ENCODE results near the gene BAIAP3.
"Not testable (repeated sequence)": the region's sequence is repeated elsewhere in the genome, so short reads cannot be mapped to it uniquely, and the experiment has no call there.

BAIAP3 gene

DNA sequence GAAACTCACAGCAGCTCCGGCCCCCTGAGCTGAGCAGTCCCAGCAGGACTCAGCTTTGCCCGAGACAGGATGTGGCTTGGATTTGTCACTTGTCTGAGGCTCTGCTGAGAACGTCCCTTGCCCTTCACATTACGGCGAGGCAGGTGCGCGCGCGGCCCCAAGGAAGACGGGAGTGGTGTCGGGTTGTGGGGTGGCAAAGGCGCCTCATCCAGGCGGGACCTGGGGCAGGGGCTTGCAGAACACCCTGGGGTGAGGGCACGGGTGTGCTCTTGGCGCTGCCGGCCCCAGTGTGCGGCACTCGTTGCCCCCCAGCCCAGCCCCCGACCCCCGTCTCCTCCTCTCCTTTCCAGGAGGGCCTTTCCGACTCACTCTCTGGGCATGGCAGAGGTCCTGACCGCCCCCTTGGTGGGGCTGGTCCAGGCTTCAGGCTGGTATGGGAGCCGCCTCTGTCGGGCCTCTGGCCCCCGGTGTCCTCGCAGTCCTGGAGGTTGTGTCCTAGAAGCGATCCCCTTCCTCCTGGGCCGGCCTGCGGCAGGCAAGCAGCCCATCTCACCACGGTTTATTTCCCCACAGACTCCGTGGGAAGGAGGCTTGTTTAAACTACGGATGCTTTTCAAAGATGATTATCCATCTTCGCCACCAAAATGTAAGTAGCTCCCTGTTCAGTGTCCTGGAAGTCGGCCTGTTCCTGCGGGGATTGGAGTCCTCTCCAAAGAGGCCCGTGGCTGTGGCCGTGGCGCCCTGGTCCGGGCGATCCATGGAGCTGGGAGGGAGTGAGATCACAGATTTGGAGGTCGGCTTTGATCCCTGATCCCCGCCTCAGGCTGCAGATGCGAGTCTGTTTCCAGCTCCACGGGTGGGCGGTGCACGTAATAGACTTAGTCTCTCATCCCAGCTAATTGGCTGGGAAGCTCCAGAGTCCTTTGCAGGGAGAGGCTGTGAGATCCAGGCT lies 18.1 kb upstream of the BAIAP3 start:
- DNase-seq (ENCODE audit: low read depth in 2 of 2, low spot score in 1 of 2): no peak

DNA sequence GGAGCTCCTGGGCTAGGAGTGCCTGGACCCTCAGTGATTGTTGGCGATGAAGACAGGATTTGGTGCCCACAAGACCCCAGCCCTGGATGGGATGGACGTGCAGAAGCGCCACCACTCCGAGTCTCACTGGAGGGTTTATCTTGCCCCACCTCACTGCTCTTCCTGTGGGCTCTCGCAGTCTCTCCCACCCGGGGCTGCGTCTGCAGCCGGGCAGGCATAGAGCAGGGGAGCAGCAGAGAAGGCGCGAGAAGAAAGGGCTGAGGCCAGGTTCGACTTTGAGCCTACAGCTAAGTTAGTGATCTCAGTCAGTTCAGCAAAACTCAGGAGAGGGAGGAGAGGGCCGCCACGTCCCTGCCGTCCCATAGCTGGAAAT lies 17.4 kb upstream of the BAIAP3 start:
- DNase-seq (ENCODE audit: low read depth in 2 of 2, low spot score in 1 of 2): no peak

DNA sequence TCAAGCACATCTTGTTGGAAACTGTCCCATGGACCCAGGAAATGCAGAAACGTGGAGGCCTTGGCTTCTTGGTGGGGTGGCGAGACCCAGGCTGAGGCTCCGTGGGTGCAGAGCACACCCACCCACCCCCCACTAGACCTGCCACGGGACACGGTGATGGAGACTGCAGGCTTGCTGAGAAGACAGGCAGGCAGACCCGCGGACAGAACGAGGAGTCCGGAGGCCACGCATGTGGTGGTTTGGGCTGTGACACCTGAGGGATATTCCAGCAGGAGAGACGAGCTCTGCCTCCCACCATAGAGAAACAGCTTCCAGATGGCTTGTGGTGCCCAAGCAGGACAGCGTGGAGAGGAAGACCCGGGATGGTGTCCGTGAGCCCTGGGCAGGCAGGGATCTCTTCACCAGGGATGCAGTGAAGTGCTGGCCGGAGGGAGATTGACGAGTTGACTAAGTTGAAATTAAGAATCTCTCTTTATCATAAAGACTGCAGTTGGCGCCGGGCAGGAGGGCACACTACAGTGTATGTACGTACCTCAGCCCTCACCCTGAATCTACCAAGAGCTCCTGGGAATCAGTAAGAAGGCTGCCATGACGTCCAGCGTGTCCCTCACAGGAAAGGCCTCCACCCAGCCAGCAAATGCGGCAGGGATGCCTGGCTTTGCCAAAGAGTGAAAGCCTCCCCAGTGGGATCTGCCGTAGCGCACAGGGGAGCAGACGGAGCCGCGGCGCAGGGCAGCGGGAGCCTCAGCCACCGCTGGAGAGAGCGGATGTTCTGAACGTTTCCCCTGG lies 15.8 kb upstream of the BAIAP3 start:
- DNase-seq (ENCODE audit: low read depth in 2 of 2, low spot score in 1 of 2): no peak

DNA sequence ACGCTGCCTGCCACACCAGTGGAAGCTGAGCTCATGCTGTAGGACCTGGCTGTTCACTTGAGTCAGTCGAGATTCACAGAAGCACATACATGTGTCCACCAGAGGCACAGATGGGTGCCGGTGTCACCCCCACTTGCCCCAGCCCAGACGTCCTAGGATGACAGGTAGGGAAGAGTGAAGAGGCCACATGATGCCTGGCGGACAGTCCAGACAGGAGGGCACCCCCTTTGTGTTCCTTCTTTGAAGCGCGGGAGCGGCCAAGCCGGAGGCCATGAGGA lies 15.2 kb upstream of the BAIAP3 start:
- DNase-seq (ENCODE audit: low read depth in 2 of 2, low spot score in 1 of 2): no peak

DNA sequence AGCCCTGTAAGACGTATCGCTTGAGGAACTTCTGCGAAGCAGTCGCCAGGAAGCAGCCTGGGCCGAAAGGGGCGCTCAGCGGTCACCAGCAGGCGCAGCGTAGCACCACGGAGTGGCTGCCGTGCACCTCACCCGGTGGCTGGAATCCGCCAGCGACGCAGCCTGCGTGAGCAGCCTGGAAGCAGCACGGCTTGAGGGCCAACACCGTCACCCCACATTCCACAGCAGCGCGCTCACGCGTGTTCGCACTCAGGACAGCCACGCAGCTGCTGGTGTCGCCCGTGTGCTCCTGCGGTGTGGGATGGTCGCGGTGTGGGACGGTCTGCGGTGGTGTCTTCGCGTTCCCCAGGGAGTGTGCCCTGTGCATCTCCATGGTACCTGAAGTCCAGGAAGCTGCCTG lies 14.4 kb upstream of the BAIAP3 start:
- DNase-seq (ENCODE audit: low read depth in 2 of 2, low spot score in 1 of 2): no peak

DNA sequence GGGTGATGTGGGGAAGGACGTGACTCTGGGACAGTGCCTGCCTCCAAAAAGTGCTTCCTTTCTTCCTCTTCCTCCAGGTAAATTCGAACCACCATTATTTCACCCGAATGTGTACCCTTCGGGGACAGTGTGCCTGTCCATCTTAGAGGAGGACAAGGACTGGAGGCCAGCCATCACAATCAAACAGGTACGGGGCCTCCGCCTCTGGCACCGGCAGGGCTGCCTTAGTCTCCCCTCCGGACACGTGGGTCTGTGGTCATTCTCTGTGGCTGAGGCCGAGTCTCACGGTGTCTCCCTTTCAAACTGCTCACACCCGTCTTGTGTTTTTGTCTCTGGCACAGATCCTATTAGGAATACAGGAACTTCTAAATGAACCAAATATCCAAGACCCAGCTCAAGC lies 13.3 kb upstream of the BAIAP3 start:
- no peak for DNase-seq (ENCODE audit: low read depth in 2 of 2, low spot score in 1 of 2)

DNA sequence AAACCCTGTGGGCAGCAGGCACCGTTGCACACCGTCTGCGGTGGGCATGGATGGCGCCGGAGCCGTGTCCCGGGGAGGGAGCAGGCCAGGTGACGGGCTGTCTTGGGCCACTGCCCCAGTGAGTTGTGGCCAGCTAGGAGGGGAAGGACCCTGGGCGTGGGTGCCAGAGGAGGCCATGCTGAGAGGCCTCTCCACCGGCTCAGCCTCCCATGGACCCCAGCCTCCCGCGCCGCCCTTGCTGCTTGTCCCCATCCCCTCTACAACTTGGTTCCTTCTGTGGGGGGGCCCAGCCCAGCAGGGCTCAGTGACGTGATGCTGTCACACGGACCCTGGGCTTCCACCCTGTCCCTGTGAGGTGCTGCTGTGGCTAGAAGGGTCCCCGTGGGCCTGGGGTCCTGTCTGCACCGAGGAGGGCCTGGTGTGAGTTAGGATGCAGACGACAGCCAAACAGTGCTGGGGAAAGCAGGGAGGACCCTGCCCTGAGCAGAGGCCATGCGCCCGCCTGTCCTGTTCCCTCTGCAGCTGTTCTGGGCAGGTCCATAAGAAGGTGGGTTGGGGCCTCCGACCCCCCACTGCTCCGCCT lies 12.7 kb upstream of the BAIAP3 start:
- DNase-seq (ENCODE audit: low read depth in 2 of 2, low spot score in 1 of 2): no peak

DNA sequence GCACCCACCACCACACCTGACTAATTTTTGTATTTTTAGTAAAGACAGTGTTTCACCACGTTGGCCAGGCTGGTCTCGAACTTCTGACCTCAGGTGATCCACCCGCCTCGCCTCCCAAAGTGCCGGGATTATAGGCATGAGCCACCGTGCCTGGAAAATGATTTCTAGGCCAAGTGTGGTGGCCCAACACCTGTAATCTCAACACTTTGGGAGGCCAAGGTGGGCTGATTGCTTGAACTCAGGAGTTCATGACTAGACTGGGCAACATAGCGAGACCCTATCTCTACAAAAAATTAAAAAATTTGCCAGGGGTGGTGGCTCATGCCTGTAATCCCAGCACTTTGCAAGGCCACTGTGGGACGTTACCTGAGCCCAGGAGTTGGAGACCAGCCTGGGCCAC lies 11.0 kb upstream of the BAIAP3 start:
- no peak for DNase-seq (ENCODE audit: low read depth in 2 of 2, low spot score in 1 of 2)

DNA sequence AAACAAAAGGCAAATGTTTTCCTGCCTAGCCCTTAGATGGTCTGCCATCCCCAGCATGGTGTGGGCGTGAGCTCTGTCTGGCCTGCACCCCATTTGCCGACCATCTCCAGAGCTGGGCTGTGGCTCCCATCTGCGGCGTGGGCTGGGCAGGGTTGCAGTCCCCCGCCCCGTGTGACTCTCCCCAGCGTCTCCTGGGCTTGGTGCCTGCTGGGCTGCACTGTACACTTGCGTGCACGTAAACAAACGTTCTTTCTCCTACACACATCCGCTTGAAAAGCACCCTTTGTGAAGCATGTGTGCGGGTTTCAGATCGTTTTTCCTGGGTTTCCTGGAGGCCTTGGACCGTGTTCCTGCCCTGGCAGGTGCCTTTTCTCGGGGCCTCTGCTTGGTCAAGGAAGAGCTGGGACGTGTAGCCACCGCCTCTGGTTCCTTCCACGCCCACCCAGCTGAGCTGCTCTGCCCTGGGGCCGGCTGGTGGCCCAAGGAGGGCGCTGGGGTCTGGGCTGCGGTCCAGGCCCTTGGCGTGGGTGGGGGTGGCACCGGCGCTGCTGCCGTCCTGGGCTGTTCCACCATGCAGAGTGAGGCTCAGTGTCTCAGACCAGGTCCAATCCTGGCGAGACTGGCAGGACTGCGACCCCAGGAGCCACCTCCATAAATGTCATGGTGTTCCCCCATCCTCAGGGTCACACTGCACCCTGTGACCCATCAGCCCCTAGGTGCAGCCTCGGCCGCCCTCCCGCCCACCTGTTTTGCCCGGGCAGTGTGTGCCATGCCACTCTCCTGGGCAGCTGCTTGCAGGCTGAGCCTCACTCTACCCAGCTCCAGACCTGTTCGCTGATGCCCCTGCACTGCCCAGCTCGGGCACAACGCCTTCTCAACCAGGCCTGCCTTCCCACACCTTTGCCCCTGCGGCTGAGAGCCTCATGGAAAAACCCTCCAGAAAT lies 9.9 kb upstream of the BAIAP3 start:
- no peak for DNase-seq (ENCODE audit: low read depth in 2 of 2, low spot score in 1 of 2)

DNA sequence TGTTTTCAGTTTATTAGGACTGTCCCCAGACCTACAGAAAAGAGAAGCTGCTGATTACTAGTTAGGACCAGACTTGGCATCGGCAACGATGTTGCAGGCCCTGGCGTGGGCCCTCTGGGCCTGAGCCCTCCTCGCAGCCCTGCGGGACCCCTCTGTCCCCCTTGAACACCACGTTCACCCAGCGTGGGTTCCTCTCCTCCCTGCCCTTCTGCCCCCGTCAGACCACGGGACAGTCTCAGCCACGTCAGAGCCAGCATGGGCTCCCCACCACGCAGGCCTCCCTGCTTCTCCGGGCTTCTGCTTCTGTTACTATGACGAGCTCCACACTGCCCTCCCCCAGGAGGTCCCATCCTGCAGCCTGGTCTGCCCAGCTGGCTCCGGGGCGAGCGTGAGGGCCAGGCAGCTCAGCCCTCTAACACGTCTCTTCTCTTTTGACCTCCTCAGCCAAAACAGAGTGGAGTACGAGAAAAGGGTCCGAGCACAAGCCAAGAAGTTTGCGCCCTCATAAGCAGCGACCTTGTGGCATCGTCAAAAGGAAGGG lies 9.1 kb upstream of the BAIAP3 start:
- DNase-seq (ENCODE audit: low read depth in 2 of 2, low spot score in 1 of 2): no peak

DNA sequence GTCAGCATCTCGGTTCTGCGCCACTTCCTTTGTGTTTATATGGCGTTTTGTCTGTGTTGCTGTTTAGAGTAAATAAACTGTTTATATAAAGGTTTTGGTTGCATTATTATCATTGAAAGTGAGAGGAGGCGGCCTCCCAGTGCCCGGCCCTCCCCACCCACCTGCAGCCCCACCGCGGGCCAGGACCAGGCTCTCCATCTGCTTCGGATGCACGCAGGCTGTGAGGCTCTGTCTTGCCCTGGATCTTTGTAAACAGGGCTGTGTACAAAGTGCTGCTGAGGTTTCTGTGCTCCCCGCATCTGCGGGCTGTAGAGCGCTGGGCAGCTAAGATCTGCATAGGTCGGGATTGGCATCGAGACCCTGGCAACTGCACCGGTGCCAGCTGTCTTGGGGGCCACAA lies 8.2 kb upstream of the BAIAP3 start:
- no peak for DNase-seq (ENCODE audit: low read depth in 2 of 2, low spot score in 1 of 2)

DNA sequence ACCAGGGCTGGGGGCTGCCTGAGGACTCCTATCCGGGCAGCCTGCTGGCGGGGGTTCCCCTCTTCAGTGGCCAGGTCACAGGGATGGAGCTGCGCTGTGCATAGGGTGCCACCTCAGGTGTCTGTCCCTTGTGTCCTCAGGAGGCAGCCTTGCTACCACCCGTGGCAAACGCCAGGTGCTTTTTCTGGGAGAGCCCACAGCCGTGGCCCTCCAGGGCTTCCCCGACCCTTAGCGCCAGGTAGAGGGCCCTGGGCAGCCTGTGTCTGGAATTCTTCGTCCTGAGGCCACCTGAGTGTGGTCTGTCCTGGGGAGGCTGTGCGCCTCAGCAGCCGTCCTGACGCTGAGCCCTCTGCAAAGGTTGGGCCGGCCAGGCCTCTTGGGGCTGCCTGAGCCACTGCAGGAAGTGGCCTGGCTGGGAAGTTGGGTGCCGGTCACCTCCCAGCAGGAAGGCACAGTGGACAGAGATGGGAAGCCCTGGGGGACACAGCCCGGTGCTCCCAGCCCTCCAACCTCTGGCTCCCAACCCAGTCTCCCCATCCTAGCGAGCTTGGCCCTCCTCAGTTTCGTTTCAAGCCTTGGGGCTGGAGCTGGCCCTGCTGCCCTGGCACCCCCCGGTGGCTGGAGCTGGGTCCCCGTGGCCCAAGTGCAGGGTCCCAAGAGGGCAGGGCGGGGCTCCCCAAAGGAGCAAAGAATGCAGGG lies 7.6 kb upstream of the BAIAP3 start:
- DNase-seq (ENCODE audit: low read depth in 2 of 2, low spot score in 1 of 2): no peak

DNA sequence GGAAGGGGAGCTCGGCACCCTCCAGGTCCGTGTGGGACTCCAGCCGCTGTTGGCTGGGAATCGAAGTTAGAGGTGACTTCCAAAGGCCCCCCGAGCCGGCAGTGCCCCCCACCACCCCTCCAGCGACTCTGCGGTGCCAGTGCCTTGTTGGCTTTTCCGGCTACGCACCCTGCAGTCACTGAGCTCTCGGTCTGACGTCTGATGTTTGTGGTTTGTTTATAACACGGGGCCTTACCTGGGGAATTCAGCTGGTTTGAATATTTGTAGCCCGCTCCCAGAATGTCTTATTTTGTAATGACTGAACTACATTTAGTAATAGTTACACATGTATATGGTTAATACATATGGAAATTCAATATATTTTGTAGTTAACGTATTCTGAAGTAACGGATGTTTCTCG lies 7.1 kb upstream of the BAIAP3 start:
- DNase-seq (ENCODE audit: low read depth in 2 of 2, low spot score in 1 of 2): no peak

DNA sequence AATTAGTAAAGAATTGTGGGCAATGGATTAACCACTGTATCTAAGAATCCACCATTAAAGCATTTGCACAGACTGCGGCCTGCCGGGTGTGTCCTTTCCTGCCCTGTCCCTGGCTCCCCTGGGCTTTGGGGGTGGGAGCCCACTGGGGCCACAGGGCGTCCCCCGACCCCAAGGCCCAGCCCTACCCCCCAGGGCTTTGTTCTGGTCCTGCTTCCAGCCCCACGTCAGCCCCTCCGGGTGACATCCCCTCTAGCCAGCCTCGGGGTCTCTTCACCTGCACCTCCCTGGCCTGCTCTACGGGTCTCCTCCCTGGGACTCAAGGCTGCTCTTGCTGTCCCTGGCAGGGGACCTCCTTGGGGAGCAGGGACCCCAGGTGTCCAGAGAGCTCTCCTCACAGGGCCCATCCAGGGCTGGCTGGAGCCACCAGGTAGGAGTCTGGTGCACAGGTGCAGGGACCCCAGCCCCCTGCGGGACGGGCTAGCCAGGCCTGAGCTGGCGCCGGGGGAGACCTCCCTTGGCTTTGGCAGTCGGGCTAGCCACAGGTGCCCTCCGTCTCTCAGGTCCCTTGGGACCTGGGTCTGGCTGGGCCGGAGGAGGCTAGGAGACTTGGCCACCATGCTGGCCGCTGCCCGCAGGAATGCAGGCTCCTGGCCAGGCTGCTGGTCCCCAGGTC lies 6.4 kb upstream of the BAIAP3 start:
- DNase-seq (ENCODE audit: low read depth in 2 of 2, low spot score in 1 of 2): no peak

DNA sequence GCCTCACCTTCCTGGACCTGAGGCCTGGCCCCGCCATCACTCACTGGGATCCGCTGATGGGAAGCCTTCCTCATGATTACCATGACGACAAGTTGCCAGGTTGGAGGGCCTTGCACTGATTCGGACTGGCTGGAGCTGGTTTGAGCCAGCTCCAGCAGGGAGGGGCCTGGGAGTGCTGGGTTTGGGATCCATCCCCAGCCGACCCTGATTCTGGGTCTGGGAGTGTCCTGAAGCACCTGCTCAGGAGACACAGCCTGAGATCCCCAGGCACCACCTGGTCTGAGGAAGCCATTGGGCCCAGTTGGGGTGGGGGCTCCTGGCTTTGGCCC lies 5.9 kb upstream of the BAIAP3 start:
- no peak for DNase-seq (ENCODE audit: low read depth in 2 of 2, low spot score in 1 of 2)

DNA sequence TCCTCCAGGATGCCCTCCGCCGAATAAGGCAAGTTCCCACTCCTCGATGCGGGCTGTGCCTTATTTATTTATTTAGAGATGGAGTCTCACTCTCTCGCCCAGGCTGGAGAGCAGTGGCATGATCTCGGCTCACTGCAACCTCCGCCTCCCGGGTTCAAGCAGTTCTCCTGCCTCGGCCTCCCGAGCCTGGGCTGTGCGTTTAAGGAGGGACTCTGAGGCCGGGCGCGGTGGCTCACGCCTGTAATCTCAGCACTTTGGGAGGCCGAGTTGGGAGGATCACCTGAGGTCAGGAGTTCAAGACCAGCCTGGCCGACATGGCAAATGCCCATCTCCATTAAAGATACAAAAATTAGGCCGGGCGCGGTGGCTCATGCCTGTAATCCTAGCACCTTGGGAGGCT lies 5.3 kb upstream of the BAIAP3 start:
- DNase-seq (ENCODE audit: low read depth in 2 of 2, low spot score in 1 of 2): not testable (repeated sequence)

DNA sequence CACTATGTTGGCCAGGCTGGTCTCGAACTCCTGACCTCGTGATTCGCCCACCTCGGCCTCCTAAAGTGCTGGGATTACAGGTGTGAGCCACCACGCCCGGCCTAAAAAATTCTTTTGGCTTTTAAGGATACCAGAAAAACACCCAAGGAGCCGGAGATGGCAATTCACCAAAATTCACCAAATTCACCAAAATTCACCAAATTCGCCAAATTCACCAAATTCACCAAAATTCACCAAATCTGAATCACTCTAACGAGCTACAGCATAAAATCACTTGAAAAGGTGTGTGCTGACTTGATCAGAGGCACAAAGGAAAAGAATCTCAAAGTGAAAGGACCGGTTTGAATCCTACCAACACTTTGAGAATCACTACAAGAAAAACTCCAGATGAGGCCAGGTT lies 4.5 kb upstream of the BAIAP3 start:
- DNase-seq (ENCODE audit: low read depth in 2 of 2, low spot score in 1 of 2): not testable (repeated sequence)

DNA sequence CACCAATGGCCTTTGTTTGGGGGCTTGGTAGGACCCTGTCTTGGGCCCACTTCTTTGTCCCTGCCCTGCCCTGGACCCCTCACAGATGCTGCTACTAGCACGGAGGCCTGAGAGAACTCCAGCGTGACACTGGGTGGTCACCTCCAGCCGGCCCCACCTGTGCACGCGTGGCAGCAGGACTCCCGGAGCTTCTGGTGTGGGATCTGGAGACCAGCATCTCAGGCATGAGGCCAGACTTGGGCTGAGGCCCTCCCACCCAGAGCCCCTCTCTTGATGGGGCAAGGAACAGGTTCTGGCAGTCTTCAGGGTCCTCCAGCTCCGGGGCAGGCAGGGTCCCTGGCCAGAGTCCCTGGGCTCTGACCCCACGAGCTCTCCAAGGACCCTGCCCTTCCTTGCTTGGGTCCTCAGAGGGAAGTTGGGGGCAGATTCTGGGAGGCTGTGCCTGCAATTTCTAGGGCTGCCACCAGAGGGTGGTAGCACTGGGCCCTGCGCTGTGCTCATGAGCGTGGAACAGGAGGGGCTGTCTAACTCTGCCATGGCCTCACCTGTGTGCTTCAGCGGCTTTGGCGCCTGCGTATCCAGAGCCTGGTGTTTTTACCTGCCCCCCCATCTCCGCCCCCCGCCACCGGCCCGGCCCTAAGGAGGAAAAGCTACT lies 3.1 kb upstream of the BAIAP3 start:
- no peak for DNase-seq (ENCODE audit: low read depth in 2 of 2, low spot score in 1 of 2)

DNA sequence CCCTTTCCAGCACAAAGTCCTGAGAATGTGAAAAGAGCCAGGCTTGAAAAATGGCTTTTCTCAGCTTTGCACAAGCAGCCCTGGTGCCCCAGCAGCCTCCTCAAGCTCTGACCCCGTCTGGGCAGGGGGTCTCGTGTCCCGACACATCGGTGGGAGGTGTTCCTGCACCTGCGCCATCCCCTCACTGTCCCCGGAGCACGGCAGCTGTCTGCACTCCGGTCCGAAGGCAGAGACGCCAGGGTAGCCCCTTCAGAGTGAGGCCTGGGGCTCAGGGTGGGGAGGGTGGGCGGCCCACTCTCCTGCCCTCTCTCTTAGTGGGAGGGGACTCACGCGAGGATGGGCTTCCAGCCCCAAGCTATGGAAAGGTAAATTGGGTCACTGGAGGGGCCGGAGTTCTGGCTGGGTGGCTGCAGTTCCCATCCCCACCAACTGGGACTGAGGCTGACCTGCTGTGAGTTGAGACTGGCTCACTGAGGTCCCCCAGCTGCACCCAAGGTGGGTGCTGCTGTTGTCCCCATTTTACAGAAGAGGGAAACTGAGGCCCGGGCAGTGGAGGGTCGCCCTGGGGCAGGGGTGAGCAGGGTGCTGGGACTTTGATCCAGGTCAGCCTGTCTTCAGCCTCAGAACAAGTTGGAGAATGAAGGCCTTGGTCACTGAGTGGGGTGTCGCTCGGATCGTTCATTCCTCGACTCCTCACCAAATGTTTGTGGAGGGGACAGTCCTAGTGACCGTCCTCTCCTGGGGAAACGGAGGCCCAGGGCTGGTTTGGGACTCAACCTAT lies 2.3 kb upstream of the BAIAP3 start:
- DNase-seq (ENCODE audit: low read depth in 2 of 2, low spot score in 1 of 2): no peak
